HFF-Myc (cell line): ENCODE results near the gene NOTCH2.

Experiments
- DNase-seq: peaks from one replicate; pipeline ENCODE4 v3.0.0-alpha.2; 2011; ENCODE audit warnings: low read depth; ENCODE audit errors: extremely low read depth
- H3K4me3 ChIP-seq: replicated peaks from 2 replicates; pipeline ENCODE4 v1.5.1; 2011; ENCODE audit warnings: low read depth, mild to moderate bottlenecking, control low read depth, low read length
- CTCF ChIP-seq: IDR thresholded peaks from 2 replicates; pipeline ENCODE4 v1.5.1; 2012; ENCODE audit warnings: mild to moderate bottlenecking, low read depth, low read length, control low read depth; ENCODE audit errors: missing control alignments

NOTCH2 gene

GRCh38 chr1:119893827-119894700 is 175.4 kb downstream of the NOTCH2 start:
- no peak for DNase-seq
- no peak for TF ChIP-seq CTCF
- H3K4me3 ChIP-seq, result no peak overlapping the region

- no peak for DNase-seq
- TF ChIP-seq CTCF, result no peak
- H3K4me3 ChIP-seq, result no peak overlapping the region
Observed at GRCh38 chr1:119893238-119893791, 176.1 kb downstream of the NOTCH2 start.

- no peak for DNase-seq
- TF ChIP-seq CTCF, result no peak
- no peak overlapping the region for H3K4me3 ChIP-seq
Observed at GRCh38 chr1:119891386-119891785, 178.1 kb downstream of the NOTCH2 start.

- H3K4me3 ChIP-seq, result no peak overlapping the region
- no peak for TF ChIP-seq CTCF
- DNase-seq, result no peak
Observed at GRCh38 chr1:119888476-119888875, 181.0 kb downstream of the NOTCH2 start.

GRCh38 chr1:119887427-119887826 is 182.0 kb downstream of the NOTCH2 start:
- no peak for TF ChIP-seq CTCF
- DNase-seq, result no peak
- no peak overlapping the region for H3K4me3 ChIP-seq

GRCh38 chr1:119885903-119886783 is 183.3 kb downstream of the NOTCH2 start:
- no peak overlapping the region for H3K4me3 ChIP-seq
- no peak for DNase-seq
- TF ChIP-seq CTCF, result peak; percentile 84
